GM18499 (cell line): ENCODE measurements around the gene ORC2.
A peak's percentile ranks its signal among the peaks of the same experiment; 100 is the strongest.

Experiments
- ATAC-seq: cut with Tn5 transposase; IDR thresholded peaks from one replicate; pipeline ENCODE4 v1.9.1; 2021; ENCODE audit warnings: moderate number of reproducible peaks; ENCODE audit not compliant: insufficient read depth, unreplicated experiment

The ORC2 gene

DNA sequence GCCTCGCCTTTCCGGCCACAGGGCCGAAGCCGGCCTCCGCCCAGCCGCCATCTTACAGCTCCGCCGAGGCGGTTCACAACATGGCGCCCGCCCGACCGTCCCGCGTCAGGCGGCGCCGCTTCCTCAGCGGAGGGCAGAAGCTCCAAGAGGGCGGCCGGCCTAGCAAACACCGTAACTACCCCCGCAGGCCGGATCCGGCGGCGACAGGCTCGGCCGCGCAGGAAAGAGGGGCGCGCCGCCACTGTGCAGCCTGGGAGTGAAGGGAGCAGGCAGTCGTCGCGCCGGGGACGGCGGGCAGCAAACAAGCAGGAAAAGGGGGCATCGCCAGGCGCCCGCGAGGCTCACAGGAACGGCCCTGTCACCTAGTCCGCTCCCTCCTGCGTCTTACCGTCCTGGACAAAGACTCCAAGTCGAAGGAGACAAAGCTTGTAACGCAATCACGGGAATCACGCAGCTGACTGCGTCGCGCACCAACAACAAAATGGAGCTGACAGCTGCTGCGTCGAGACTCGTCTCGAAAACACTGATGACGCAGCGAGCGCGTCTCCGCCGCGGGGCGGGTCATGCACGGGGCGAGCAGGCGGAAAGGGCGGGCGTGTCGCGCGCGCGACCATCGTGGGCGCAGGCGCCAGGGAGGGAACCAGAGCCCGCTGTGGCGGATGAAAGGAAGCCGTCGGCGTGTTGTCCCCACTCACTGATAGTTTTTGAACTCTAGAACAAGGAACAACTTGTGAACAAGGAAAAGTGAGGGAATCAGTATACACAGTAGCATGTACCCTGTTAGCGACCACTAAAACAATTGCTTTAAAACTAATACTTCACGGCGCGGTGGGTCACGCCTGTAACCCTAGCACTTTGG, 99.1 kb downstream of the ORC2 start, which contains the start of gene CLK1:
Gene CLK1 (minus strand): TSS at position 483 of the 859 bp plus-strand sequence. CDS start 2,796 bp downstream, outside the sequence.
- ATAC-seq: peak; percentile 51

DNA sequence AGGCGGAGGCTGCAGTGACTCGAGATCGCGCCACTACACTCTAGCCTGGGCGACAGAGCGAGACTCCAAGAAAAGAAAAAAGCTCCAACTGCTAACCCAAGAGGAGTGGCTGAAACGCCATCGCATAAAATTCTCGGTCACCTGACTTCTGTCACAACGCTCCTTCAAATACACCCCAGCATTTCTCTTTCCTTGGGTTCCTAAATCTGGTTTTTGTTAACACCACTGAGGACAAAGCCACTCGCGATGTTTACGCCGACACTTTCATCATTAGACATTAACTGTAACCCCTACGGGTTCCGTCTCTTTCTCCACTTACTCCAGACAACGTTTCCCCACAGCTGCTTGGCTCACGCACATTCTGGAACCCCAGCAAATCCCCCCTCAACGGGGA, 99.7 kb downstream of the ORC2 start:
- no peak for ATAC-seq

DNA sequence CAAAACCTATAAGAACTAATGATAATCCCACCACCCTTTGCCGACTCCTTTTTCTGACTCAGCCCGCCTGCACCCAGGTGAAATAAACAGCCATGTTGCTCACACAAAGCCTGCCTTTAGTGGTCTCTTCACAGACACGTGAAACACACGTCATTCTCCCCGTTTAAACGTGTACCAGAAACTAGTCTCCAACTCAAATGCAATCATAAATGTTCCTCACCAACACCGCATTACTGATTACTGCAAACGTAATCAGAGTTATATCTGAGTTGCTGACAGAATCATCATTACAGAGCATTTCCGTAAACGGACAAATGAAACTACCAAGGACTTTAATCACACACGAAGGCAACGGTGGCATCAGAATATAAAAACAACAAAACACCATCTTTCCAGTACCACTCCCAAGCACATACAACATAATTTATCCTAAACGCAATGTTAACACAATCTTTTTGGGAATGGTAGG, 100.9 kb downstream of the ORC2 start:
- no peak for ATAC-seq

DNA sequence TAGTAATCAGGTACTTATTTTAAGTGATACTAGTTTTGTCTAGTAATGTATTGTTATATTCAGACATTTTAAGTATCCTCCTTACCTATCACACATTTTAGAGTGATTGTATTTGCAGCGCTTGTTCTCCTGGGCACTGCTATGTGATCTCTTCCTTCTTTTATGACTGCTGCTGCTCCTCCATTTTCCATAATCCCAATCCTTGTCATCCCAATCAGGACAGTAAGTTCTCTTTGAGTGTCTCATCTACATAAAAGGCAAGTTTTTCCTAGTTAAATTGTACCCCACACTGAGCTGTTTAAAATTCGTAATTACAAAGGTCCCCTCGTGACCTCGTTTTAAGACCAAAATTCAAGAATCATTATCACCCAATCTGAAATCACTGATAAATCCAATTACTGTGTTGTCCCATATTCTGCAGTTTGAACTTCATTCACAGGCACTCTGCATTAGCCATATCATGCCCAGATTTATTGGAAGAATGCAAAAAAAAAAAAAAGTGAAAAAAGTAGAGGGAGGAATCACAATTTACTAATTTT, 101.8 kb downstream of the ORC2 start:
- ATAC-seq: no peak

DNA sequence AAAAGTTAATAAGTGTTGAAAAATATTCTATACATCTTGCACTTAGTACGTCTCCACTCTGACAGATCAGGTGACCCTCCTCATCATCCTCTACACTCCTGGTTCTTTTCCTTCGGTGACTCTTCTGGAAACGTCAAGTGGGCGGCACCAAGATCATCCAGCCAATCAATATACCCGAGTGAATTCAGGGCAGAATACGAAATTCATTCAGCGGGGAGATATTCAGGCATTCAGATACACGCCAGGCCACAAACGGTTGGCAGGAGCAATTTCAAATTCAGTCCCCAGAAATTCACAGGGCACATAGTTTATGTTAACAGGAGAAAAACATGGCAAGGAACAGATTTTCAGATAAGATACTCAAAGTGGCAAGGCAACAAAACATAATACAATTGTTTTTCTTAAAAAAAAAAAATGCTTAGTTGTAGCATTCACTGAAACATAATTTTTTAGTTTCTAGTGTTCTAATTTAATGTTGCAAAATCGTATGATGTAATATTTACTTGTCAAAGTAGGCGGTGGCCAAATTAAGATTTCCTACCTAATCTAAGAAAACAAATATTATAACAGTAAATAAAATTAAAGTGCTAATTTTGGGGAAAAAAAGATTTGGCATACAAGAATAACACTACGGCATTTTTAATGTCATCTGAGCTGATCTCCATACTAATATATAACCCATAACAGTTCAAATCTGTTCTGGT, 103.2 kb downstream of the ORC2 start:
- no peak for ATAC-seq
